Activated gamma-delta T cell (primary cell): ENCODE results near the gene MYOG.

ENCODE experiments used
- DNase-seq: peaks from one replicate; lab custom pipeline; 2025; lab: John Stamatoyannopoulos, UW

MYOG gene

DNA sequence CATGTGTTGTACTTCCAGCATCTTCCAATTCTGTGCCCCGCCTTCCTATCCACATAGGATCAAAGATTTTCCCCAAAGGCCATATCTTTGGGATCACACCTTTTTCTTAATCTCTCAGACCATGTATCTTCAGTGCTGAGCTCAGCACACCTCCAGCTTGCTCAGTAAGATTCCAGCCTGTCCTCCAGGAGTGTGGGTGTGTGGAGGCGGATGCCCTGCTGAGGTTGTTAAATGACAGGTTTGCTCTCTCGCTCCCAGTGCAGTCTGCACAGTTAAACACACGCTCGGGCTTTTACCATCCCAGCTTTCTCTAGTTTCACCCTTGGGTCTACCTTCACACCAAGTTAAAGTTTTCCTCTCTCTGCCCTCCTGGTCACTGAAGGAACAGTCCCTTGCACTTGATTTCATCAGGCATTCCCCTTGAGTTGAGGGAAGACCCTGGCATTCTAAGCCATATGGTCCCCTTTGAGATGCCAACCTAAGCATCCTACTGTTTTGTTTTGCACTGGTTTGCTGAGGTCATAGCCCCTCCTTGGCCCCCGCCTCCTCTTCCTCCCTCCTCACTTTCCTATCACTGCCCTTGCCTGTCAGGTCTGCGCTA is 13.7 kb downstream of the MYOG start:
- no peak for DNase-seq

DNA sequence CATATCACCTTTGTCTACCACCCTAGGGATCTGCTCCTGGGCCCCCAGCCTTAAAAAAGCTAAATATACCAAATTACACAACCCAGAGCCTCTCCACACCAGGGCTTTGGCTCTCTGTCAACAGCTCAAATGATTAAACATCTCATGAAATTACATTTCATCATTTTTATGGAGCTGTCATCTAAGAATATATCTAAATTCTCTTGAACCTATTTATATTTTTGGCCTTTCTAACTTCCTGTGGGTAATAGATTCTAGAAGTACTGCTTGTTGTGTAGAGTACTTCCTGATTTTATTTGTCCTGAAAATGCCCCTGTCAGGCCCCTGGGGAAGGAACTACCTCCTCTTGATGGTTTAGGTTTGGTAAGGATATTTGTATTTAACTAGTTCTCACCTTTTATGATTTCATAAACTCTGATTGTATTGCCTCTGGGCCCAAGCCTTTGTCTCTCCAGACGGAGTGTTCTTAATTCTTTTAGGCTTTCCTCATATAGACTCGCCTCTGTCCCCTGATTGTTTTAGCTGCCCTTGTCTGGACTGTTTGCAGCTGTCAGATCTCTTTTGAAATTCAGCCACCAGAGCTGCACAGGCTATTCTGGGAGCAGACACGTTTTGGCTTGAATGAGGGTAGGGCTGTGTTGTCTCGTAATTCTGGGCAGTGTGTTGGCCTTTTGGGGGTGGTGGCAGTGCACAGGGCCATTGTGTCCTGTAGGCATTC is 16.6 kb downstream of the MYOG start:
- no peak for DNase-seq

DNA sequence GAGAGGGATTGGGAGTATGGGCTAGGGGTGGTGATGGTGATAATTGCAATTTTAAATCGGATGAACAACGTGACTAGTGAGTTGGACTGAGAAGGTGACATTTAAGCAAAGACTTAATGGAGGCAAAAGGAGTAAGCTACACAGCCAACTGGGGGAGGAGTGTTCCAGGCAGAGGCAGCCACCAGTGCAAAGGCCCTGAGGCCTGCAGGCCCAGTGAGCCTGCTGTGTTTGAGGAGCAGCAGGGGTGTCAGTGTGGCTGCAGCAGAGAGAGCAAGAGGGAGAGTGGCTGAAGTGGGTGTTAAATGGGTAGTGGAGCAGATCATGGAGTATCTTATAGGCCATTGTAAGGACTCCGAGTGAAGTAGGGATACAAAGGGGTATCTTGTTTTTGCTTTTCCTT is 18.8 kb downstream of the MYOG start:
- DNase-seq: no peak

GRCh38 chr1:203065986-203066385 is 19.8 kb downstream of the MYOG start:
- no peak for DNase-seq

DNA sequence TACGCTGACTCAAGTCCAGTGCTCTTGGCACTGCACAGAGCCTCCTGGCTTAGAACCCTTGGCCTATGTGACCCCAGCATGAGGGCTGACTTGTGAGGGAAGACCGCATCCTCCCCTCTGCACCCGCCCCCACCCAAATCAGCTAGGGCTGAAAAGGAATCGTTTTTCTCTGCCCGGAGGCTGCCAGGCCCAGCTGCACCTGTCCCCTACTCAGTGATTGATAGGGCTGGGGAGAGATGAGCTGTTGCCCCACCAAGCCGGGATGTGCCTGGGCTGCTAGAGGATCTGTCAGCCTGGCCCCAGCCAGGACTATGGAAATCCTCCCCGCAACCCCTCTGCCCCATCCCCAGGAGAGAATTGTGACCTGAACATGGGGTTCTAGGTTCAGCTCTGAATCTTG is 20.6 kb downstream of the MYOG start:
- no peak for DNase-seq

GRCh38 chr1:203063287-203063686 is 22.5 kb downstream of the MYOG start:
- no peak for DNase-seq

- no peak for DNase-seq
Measured at GRCh38 chr1:203060115-203060514, 25.7 kb downstream of the MYOG start.

- DNase-seq: no peak
Measured at GRCh38 chr1:203059485-203059884, 26.3 kb downstream of the MYOG start.

DNA sequence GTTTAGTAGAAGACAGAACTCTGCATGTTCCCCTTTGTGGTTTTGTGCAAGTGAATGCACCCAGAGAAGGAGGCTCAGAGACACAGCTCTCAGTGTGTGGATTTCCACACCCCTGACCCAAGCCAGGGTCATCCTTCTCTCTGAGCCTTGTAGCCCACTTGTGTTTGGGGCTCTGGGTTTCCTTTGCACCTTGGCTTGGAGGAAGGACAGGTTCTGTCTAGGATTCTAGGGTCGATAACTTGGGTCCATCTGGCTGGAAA is 27.2 kb downstream of the MYOG start:
- DNase-seq: no peak

- no peak for DNase-seq
Measured at GRCh38 chr1:203057911-203058675, 27.7 kb downstream of the MYOG start.

GRCh38 chr1:203056516-203056915 is 29.3 kb downstream of the MYOG start:
- no peak for DNase-seq

DNA sequence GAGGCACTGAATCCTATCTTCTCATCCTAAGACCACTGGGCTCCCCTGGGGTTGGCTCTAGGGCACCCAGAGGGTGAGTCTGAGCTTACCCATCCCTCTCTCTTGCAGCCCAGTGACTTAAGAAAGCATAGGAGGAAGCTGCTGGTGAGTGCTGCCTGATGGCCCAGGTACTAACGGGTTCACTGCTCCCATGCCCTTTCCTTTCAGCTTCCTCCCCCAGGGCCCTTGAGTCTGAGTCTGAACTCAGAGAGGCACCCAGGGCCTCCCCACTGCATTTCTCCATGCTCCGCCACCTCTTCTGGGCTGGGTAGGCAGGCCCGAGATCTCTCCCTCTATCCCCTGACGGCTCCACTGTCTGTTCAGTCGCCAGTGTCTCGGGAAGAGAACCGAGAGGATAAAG is 29.8 kb downstream of the MYOG start:
- DNase-seq: no peak

DNA sequence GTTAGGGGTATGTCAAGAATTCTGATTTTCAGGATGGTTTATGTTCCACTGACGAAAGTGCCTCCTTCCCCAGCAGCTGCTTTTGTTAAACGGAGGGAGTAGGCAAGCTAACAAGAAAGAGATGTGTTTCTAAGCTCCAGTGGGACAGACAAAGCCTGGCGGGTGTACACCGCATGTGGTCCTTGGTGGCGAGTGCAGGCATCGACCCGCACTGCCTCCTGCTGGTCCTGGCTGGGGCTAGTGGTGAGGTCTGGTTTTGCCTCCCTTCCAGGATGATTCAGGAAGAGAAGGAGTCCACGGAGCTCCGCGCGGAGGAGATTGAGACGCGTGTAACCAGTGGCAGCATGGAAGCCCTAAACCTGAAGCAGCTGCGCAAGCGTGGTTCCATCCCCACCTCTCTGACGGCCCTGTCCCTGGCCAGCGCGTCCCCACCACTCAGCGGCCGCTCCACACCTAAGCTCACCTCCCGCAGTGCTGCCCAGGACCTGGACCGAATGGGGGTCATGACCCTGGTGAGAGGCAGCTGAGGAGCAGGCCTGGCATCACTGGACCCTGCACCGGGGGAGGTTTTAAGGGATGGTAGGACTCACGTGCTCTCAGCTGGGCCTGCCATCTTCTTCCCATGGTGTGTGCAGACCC is 30.5 kb downstream of the MYOG start:
- DNase-seq: no peak

GRCh38 chr1:203054642-203055041 is 31.2 kb downstream of the MYOG start:
- DNase-seq: no peak

DNA sequence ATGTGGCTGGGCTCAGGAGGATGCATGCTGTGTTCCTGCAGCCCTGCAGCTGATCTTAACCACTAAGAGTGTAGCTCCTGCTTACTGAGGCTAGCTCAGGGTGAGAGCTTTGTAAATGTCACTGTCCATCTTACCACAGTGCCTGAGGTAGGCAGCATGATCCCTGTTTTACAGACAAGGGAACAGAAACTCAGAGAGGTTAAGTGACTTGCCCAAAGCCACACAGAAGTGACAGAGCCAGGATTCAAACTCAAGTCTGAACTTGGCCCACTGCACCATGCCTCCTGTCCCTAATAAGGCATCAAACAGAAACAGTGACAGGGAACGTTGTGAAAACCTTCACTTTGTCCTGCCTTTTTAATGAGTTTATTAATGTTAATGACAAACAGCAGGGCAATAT is 31.6 kb downstream of the MYOG start:
- DNase-seq: no peak

DNA sequence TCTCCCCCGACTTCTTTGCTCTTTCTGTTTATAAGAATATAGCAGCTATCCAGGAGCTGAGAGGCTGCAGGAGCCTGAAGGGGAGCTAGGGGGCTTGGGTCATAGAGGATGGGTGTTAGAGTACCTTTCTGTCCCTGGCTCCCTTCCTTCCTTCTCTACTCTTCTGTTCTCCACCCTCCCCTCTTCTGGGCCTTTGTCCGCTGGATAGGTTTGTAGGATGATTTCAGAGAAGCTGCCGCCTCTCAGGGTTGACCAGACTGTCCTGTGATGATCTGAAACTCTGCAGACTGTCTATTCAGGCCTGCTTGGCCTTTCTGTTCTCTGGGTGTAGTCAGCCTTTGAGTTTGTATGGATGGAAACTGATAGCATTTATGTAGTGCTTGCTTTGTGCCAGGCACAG is 33.2 kb downstream of the MYOG start:
- no peak for DNase-seq

- no peak for DNase-seq
Measured at GRCh38 chr1:203051841-203052324, 33.9 kb downstream of the MYOG start.

- DNase-seq: no peak
Measured at GRCh38 chr1:203050826-203051225, 35.0 kb downstream of the MYOG start.

- no peak for DNase-seq
Measured at GRCh38 chr1:203049576-203050180, 36.1 kb downstream of the MYOG start.

DNA sequence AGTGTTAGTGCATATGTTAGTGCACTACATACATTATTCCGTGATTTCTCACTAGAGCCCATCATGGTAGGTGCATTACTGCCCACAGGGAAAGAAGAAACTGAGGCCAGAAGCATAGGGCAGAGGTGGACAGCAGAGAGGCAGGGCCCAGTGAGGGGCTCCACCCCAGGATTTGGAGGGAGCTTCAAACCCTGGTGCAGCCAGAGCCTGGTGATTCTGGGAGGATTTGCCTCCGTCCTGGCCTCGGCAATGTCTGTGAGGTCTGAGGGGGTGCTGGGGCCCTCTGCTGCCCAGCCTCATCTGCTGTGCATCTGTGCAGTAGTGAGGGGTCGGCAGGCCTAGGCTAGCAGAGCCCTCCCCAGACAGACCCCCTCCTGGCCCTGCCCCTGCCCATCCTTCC is 36.7 kb downstream of the MYOG start:
- no peak for DNase-seq

DNA sequence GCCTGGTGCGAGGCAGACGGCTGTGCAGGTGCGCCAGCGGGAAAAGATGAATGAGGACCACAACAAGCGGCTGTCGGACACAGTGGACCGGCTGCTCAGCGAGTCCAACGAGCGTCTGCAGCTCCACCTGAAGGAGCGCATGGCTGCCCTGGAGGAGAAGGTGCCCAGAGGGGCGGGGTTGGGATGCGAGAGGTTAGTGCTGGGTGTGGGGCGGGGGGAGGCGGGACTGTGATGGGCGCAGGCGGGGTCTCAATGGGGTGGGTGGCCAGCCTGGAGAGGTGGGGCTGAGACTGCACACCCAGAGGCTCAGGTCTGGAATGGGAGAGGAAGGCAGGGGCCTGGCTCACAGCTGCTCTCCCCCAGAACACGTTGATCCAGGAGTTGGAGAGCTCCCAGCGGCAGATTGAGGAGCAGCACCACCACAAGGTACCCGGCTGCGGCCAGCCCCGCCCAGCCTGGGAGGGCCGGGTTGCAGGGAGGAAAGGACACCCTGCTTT is 37.2 kb downstream of the MYOG start:
- DNase-seq: no peak

DNA sequence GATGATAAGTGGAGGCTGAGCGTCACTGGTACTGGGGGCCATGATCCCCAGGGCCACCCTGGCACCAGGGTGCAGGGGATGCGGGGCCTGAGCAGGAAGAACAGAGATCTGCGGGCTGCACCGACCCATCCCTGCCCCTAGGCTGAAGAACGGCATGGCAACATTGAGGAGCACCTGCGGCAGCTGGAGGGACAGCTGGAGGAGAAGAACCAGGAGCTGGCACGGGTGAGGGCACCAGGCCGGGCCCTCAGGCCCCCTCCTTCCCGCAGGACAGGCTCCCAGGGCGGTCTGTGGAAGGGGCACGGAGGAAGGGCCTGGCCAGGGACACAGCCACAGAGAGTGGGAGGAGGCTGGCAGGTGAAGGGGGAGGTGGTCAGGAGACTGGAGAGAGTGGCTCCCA is 37.7 kb downstream of the MYOG start:
- no peak for DNase-seq
